HG03342 (cell line): ENCODE measurements around the gene DMXL1.
"Not testable (repeated sequence)": the region's sequence is repeated elsewhere in the genome, so short reads cannot be mapped to it uniquely, and the experiment has no call there.

Experiments
- ATAC-seq: cut with Tn5 transposase; IDR thresholded peaks from one replicate; pipeline ENCODE4 v1.9.1; 2021; ENCODE audit warnings: mild to moderate bottlenecking, moderate library complexity; ENCODE audit not compliant: unreplicated experiment

DMXL1 gene

GRCh38 chr5:119067450-119067849, 3.4 kb upstream of the DMXL1 start:
- no peak for ATAC-seq

- peak; percentile 55 for ATAC-seq
Measured at GRCh38 chr5:119070578-119070827, 384 bp upstream of the DMXL1 start.

- ATAC-seq, result no peak
Measured at GRCh38 chr5:119071561-119071995, 691 bp downstream of the DMXL1 start.

GRCh38 chr5:119072496-119072895, 1.6 kb downstream of the DMXL1 start:
- ATAC-seq, result no peak

- ATAC-seq, result not testable (repeated sequence)
Measured at GRCh38 chr5:119073746-119074337, 3.0 kb downstream of the DMXL1 start.

GRCh38 chr5:119074419-119074818, 3.5 kb downstream of the DMXL1 start:
- peak; percentile 20 for ATAC-seq

- not testable (repeated sequence) for ATAC-seq
Measured at GRCh38 chr5:119075269-119075668, 4.4 kb downstream of the DMXL1 start.

GRCh38 chr5:119076080-119076479, 5.2 kb downstream of the DMXL1 start:
- ATAC-seq, result no peak

- no peak for ATAC-seq
Measured at GRCh38 chr5:119077444-119077843, 6.6 kb downstream of the DMXL1 start.

GRCh38 chr5:119078071-119078846, 7.4 kb downstream of the DMXL1 start:
- no peak for ATAC-seq

- no peak for ATAC-seq
Measured at GRCh38 chr5:119078861-119079260, 8.0 kb downstream of the DMXL1 start.

GRCh38 chr5:119079318-119079921, 8.5 kb downstream of the DMXL1 start:
- peak; percentile 61 for ATAC-seq

- ATAC-seq, result no peak
Measured at GRCh38 chr5:119080936-119081335, 10.0 kb downstream of the DMXL1 start.

- ATAC-seq, result no peak
Measured at GRCh38 chr5:119082691-119083090, 11.8 kb downstream of the DMXL1 start.

GRCh38 chr5:119083679-119084078, 12.8 kb downstream of the DMXL1 start:
- ATAC-seq, result no peak

GRCh38 chr5:119088438-119088837, 17.6 kb downstream of the DMXL1 start:
- no peak for ATAC-seq

GRCh38 chr5:119095611-119096010, 24.7 kb downstream of the DMXL1 start:
- no peak for ATAC-seq

- ATAC-seq, result no peak
Measured at GRCh38 chr5:119105971-119106370, 35.1 kb downstream of the DMXL1 start.

- ATAC-seq, result no peak
Measured at GRCh38 chr5:119112151-119112550, 41.3 kb downstream of the DMXL1 start.

GRCh38 chr5:119117237-119117636, 46.4 kb downstream of the DMXL1 start:
- ATAC-seq, result no peak

- ATAC-seq, result no peak
Measured at GRCh38 chr5:119118000-119118399, 47.1 kb downstream of the DMXL1 start.

- no peak for ATAC-seq
Measured at GRCh38 chr5:119120893-119121292, 50.0 kb downstream of the DMXL1 start.
